Posterior vena cava (tissue), 2 donors: Measurements from ENCODE around the gene SEC23IP. TPM values are rescaled to one million over a fixed set of nuclear protein-coding genes. Genes with fewer than 3 reads are reported as not detected.
"Not testable (repeated sequence)": the region's sequence is repeated elsewhere in the genome, so short reads cannot be mapped to it uniquely, and the experiment has no call there.

Source experiments
- DNase-seq: peaks from one replicate; pipeline ENCODE4 v3.0.0-alpha.2; 2020; ENCODE audit warnings: low spot score
- intact Hi-C, 2 donors: fragments of 100-400 bp; cut with DNase I; formaldehyde crosslinking; loops; one replicate each; pipeline versions ENCODE4 v1.14.1 to v1.14.2; 2022 to 2023
- long read RNA-seq, 2 donors: library from polyadenylated mRNA; unstranded; transcript quantifications; one replicate each; pipeline ENCODE4 v2.0.0, GENCODE V29; 2020 to 2021
- total RNA-seq, 2 donors: library from RNA; stranded (reverse); fragmentation: NEBNext Ultra II Directional; extraction: Animal tissue kit (Norgen Biotek cat#: 25700); gene quantifications; one replicate each; pipeline ENCODE4 v1.2.1, GENCODE V29; 2021
- donor health status: DM: yes; HTN: yes; CAD: no.
- donor health status: DM: yes; HTN: yes; CAD: no.

Gene SEC23IP
- 10 to 100 TPM; 45.0 to 45.8 TPM for total RNA-seq
- long read RNA-seq, donor 1, full-length matches to known transcripts = 4 of 13 reads
- long read RNA-seq, donor 1, partial matches to known transcripts = 4 of 13 reads
- long read RNA-seq, donor 1, other reads (novel, unspliced or antisense) = 5 of 13 reads
- long read RNA-seq, donor 2, partial matches to known transcripts = 5 of 6 reads
- long read RNA-seq, donor 2, other reads (novel, unspliced or antisense) = 1 of 6 reads

GRCh38 chr10:119892188-119893065 lies at the start of gene SEC23IP:
Gene SEC23IP, plus strand, starts transcription at chr10:119892730. Its CDS starts 53 bp downstream, at chr10:119892783.
- intact Hi-C loops = no loop called here
- DNase-seq = peak; percentile 99

DNA sequence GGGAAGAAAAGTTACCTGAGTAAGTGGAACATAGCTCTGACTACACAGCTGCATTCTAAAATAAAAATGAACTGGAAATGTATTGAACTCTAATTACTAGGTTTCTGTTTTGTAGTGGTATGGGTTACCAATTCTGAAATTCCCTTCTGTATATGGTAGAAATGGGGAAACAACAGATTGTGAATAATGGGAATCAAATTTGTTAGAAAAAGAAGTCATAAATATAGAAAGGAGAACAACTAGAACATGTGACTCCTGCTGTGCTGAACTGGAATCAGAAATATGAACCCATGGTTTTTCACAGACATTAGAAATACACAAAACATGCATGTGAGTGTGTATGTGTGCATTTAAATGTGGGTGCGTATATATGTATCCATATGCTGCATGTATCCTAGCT lies 46.9 kb upstream of the SEC23IP start:
- intact Hi-C loops = no loop called here
- DNase-seq = no peak

DNA sequence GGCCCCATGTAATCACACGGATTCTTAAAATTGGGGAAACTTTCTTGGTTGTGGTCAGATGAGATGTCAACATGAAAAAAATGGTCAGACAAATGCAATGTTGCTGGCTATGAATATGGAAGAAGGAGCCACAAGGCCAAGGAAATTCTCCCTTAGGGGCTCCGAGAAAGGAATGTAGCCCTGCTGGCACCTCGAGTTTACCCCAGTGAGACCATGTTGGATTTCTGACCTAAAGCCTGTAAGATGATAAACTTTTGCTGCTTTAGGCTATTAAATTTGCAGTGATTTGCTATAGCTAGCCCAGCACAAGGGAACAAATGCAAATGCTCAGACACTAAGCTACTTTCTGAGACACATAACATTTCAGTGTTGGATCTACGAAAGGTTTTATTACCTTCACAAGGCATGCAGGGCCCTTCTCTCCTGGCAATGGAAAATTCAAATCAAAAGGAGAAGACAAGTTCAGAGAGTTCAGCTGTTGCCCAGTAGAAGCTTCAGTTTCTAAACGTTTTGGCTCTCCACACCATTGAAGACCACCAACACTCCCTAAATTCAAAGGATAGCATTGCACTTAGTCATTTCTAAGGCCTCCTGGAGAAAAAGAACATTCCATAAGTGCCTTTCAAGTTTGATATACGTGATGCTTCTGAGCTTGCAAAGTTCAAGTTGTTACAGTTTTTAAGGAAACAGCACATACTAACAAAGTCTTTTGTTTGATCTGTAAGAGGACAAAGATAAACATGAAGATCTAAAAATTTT lies 43.3 kb upstream of the SEC23IP start:
- DNase-seq = no peak
- intact Hi-C loops = no loop called here

GRCh38 chr10:119849944-119850343 lies 42.6 kb upstream of the SEC23IP start:
- no peak for DNase-seq
- intact Hi-C loops = loop anchor here in 1 of 2 donors (10.0 kb wide), 2 partner anchors 95 to 165 kb away; no protein-coding TSS in a partner anchor

DNA sequence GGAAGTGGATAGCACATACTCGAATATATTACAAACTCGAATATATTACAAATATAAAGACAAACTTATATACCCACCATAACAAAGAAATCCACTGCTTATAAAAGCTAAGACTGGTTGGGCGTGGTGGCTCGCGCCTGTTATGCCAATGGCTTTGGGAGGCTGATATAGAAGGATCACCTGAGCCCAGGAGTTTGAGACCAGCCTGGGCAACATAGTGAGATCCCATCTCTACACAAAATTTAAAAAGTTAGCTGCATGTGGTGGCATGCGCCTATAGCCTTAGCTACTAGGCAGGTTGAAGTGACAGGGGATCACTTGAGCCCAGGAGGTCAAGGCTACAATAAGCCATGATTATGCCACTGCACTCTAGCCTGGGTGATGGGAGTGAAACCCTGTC lies 40.3 kb upstream of the SEC23IP start:
- intact Hi-C loops = loop anchor here in 1 of 2 donors (10.0 kb wide), 2 partner anchors 97 to 167 kb away; no protein-coding TSS in a partner anchor
- no peak for DNase-seq

DNA sequence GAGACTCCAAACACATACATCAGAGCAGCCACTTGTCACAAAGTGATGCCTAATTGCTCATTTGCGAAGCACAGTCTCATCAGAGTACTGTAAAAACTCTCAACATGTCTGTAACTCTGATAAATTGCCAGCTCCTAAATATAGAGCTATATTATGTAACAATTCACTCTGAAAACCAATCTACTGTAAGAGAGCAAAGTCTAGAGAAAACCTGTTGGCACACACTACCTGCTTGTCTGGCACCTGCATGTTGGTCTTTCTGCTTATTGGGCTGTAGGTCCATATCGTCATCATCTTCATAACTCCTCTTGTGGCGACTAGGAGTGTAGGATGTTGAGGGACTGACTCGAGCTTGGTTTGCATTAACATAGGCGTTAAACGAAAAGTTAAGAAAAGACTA lies 39.7 kb upstream of the SEC23IP start:
- no peak for DNase-seq
- intact Hi-C loops = loop anchor here in 1 of 2 donors (10.0 kb wide), 2 partner anchors 98 to 168 kb away; no protein-coding TSS in a partner anchor

GRCh38 chr10:119853574-119853973 lies 39.0 kb upstream of the SEC23IP start:
- intact Hi-C loops = loop anchor here in 1 of 2 donors (10.0 kb wide), 2 partner anchors 99 to 169 kb away; no protein-coding TSS in a partner anchor
- DNase-seq = no peak

- intact Hi-C loops = loop anchor here in 1 of 2 donors (10.0 kb wide), 2 partner anchors 103 to 173 kb away; no protein-coding TSS in a partner anchor
- no peak for DNase-seq
These were observed 34.5 kb upstream of the SEC23IP start for GRCh38 chr10:119858063-119858462.

GRCh38 chr10:119859420-119860258 lies 32.9 kb upstream of the SEC23IP start:
- intact Hi-C loops = loop anchor here (10.0 kb wide), 4 partner anchors 105 to 255 kb away; no protein-coding TSS in a partner anchor
- no peak for DNase-seq

GRCh38 chr10:119860866-119861607 lies 31.5 kb upstream of the SEC23IP start:
- intact Hi-C loops = loop anchor here in 1 of 2 donors (10.0 kb wide), 3 partner anchors 116 to 256 kb away; no protein-coding TSS in a partner anchor
- no peak for DNase-seq

GRCh38 chr10:119862524-119862923 lies 30.0 kb upstream of the SEC23IP start:
- intact Hi-C loops = loop anchor here in 1 of 2 donors (10.0 kb wide), 3 partner anchors 118 to 258 kb away; no protein-coding TSS in a partner anchor
- no peak for DNase-seq

DNA sequence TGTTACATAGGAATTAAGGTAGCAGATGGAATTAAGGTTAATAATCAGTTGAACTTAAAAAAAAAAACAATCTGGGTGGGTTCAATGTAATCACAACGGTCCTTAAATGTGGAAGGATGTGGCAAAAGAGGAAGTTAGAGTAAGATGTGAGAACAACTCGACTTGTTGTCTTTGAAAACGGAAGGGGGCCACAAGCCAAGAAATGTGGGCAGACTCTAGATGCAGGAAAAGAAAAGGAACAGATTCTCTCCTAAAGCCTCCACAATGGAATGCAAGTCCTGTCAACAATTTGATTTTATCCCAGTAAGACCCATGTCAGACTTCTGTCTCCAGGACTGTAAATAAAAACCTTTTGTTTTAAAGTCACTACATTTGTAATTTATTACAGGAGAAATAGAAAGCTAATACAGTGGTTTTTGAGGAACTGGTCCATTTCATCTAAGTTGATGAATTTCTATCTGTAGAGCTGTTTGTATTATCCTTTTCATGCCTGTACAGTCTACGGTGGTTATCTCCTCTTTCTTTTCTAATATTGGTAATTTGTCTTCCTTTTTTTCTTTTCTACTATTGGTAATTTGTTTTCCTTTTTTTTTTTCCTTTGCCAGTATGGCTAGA lies 28.5 kb upstream of the SEC23IP start:
- intact Hi-C loops = loop anchor here in 1 of 2 donors (10.0 kb wide), 3 partner anchors 119 to 259 kb away; no protein-coding TSS in a partner anchor
- no peak for DNase-seq

- no peak for DNase-seq
- intact Hi-C loops = loop anchor here (5.0 to 10.0 kb wide), 4 partner anchors 121 to 1657 kb away; no protein-coding TSS in a partner anchor
These were observed 26.8 kb upstream of the SEC23IP start for GRCh38 chr10:119865699-119866240.

DNA sequence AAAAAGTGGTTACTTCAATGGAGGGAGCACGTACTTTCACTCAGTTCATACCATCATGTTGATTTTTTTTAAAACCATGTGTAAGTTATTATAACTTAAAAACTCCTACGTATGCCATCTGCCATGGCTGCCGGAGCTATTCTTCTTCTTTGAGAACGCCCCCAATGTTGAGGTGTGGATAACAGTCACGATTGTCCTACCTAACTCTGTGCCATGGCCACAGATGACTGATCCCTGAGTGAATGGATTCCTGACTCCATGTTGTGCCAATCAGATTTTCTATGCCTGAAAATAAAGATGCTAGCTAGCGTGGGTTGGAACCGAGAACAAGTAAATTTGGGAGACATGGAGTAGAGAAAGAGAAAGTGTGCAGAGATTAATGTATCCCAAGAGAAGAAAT lies 25.2 kb upstream of the SEC23IP start:
- DNase-seq = no peak
- intact Hi-C loops = loop anchor here (5.0 to 10.0 kb wide), 4 partner anchors 123 to 1655 kb away; no protein-coding TSS in a partner anchor

DNA sequence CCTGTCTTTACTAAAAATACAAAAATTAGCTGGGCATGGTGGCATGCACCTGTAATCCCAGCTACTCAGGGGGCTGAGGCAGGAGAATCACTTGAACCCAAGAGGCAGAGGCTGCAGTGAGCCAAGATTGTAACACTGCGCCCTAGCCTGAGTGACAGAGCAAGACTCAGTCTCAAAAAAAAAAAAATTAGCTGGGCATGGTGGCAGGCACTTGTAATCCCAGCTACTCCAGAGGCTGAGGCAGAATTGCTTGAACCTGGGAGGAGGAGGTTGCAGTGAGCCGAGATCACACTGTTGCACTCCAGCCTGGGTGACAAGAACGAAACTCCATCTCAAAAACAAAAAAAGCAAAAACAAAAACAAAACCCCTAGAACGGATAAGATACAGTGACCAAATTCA lies 23.1 kb upstream of the SEC23IP start:
- intact Hi-C loops = loop anchor here (5.0 to 10.0 kb wide), 4 partner anchors 125 to 1653 kb away; no protein-coding TSS in a partner anchor
- DNase-seq = not testable (repeated sequence)

DNA sequence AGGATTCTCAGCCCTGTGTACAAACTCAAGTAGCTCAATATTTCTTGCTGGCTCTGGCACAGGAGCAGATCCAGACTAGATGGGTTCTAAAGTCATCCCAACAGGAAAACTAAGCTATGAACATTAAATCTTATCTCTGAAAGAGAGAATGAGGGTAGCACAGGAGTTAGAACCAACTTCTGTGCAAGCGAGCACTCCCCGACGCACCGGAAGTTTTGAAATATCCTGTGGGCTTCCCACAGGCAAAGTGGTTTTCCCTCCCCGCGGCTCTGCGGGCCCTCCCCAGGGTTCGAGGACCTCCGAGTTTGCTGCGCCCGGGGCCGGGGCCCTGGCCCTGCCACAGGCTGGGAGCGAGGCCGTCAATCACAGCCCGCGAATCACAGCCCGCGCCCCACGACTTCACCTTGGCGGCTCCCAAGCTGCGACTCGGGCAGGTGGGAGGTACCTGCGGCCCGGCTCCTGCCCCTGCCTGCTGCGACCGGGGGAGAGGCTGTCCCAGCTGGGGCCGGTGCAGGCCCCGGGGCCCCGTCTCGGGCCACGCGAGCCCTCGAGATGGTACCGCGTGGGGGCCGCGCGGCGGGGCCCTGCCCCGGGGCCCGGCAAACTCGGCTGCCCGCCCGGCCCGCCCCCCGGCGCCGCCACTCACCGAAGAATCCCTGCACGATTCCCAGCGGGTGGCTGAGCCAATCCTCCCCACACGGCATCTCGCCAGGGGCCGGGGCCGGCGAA lies 20.5 kb upstream of the SEC23IP start:
- DNase-seq = peak; percentile 84
- intact Hi-C loops = no loop called here
